Thyroid gland (tissue), 4 donors: ENCODE data around the gene CLDN19.

Source experiments
- POLR2A ChIP-seq, 2 donors: fragments of 450-650 bp; IDR thresholded peaks; one replicate each; pipeline ENCODE4 v1.6.1; 2017; ENCODE audit warnings: antibody characterized with exemption in 2 of 2, mild to moderate bottlenecking in 2 of 2, moderate library complexity in 1 of 2
- TF ChIP-seq, protein P1 (sequence below), 6 experiments: fragments of 200-600 bp in 3 of 6; fragments of 450-650 bp in 3 of 6; sonication (generic) in 3 of 6; IDR thresholded peaks; one replicate each; pipeline ENCODE4 v1.5.1; 2016 to 2019; ENCODE audit warnings: antibody characterized with exemption in 6 of 6, mild to moderate bottlenecking in 2 of 6, inconsistent platforms in 1 of 6, moderate library complexity in 1 of 6

DNA sequence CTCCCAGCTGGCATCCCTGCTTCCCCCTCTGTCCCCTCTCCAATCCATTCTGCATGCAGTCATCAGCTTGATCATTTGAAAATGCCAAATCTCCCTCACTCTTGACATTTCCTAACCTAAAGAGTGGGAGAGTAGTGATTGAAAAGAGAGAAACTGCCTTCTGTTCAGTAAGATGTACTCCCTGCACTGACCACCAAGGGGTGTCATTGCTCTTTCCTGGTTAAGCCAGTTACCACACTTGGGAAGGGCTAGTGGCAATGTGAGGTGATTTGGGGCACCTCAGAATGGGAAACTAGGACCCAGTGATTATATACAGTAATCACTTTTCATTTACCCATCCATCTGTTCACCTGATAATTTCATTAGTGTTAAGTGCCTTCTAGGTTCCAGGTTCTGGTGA lies 37.8 kb upstream of the CLDN19 start:
- TF ChIP-seq, protein P1, sequence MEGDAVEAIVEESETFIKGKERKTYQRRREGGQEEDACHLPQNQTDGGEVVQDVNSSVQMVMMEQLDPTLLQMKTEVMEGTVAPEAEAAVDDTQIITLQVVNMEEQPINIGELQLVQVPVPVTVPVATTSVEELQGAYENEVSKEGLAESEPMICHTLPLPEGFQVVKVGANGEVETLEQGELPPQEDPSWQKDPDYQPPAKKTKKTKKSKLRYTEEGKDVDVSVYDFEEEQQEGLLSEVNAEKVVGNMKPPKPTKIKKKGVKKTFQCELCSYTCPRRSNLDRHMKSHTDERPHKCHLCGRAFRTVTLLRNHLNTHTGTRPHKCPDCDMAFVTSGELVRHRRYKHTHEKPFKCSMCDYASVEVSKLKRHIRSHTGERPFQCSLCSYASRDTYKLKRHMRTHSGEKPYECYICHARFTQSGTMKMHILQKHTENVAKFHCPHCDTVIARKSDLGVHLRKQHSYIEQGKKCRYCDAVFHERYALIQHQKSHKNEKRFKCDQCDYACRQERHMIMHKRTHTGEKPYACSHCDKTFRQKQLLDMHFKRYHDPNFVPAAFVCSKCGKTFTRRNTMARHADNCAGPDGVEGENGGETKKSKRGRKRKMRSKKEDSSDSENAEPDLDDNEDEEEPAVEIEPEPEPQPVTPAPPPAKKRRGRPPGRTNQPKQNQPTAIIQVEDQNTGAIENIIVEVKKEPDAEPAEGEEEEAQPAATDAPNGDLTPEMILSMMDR (IDR thresholded peaks at IDR 0.05): peak in 5 of 6 experiments; percentile 17 to 44 (median 39)
- TF ChIP-seq POLR2A (IDR thresholded peaks at IDR 0.05): no peak
